GOT3 (cell line): ENCODE results near the gene NCAPH2.
"Not testable (repeated sequence)": the region's sequence is repeated elsewhere in the genome, so short reads cannot be mapped to it uniquely, and the experiment has no call there.

Experiments used
- DNase-seq: peaks from one replicate; lab custom pipeline; 2025; ENCODE audit warnings: mixed read lengths; lab: John Stamatoyannopoulos, UW

The NCAPH2 gene

GRCh38 chr22:50530877-50531545 is 23.0 kb downstream of the NCAPH2 start:
- DNase-seq = peak; percentile 44

- DNase-seq = no peak
These were observed 23.5 kb downstream of the NCAPH2 start for GRCh38 chr22:50531546-50531961.

- peak; percentile 17 for DNase-seq
These were observed 24.1 kb downstream of the NCAPH2 start for GRCh38 chr22:50531962-50532674.

- DNase-seq = no peak
These were observed 25.1 kb downstream of the NCAPH2 start for GRCh38 chr22:50532824-50533796.

- not testable (repeated sequence) for DNase-seq
These were observed 26.1 kb downstream of the NCAPH2 start for GRCh38 chr22:50533856-50534711.

- DNase-seq = no peak
These were observed 27.1 kb downstream of the NCAPH2 start for GRCh38 chr22:50535113-50535512.

GRCh38 chr22:50536226-50536625 is 28.2 kb downstream of the NCAPH2 start:
- DNase-seq = no peak

GRCh38 chr22:50537765-50538164 is 29.7 kb downstream of the NCAPH2 start:
- DNase-seq = no peak

- DNase-seq = no peak
These were observed 32.4 kb downstream of the NCAPH2 start for GRCh38 chr22:50540381-50540780.

- not testable (repeated sequence) for DNase-seq
These were observed 33.6 kb downstream of the NCAPH2 start for GRCh38 chr22:50541667-50542026.

GRCh38 chr22:50542416-50542927 is 34.4 kb downstream of the NCAPH2 start:
- no peak for DNase-seq

GRCh38 chr22:50544078-50544745 is 36.2 kb downstream of the NCAPH2 start:
- DNase-seq = no peak

- DNase-seq = no peak
These were observed 36.8 kb downstream of the NCAPH2 start for GRCh38 chr22:50544746-50545253.

- DNase-seq = no peak
These were observed 37.7 kb downstream of the NCAPH2 start, which contains the start of gene KLHDC7B for GRCh38 chr22:50545522-50546325. Gene KLHDC7B (plus strand): TSS chr22:50545899. CDS start chr22:50546244, 345 bp downstream.

- no peak for DNase-seq
These were observed 38.6 kb downstream of the NCAPH2 start for GRCh38 chr22:50546326-50547262.

GRCh38 chr22:50547263-50547985 is 39.4 kb downstream of the NCAPH2 start:
- no peak for DNase-seq

- no peak for DNase-seq
These were observed 40.3 kb downstream of the NCAPH2 start for GRCh38 chr22:50548040-50548920.
